ENCODE measurements around the gene CCDC186.

DNA sequence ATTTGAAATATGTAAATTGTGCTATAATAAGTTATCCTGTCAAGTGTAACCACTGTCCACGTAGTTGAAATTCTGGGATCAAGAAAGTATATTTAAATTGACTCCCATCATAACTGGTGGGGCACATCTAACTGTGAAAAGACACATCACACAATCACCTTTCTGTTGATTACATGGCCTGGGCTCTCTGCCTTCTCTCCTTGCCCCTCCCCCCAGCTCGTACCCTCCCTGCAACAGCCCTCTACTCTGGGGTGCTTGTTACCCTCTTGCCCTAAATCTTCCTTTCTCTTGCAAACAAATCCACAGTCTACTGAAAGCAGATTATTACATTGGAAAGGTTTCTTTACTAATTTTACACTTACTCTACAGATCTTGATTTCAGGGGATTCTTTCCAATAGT lies 56.3 kb downstream of the CCDC186 start:
- no peak for TF ChIP-seq EZH2 (IDR thresholded peaks at IDR 0.05)
- no peak for TF ChIP-seq POLR2AphosphoS5 (IDR thresholded peaks at IDR 0.05; ENCODE audit: borderline replicate concordance, low read depth, low read length)
